OCI-LY1 (cell line): Measurements from ENCODE around the gene JMJD4.

ENCODE experiments used
- EZH2 ChIP-seq: fragments of 200-600 bp; sonication (generic), shearing (Covaris generic); IDR thresholded peaks from 2 replicates; pipeline ENCODE4 v1.8.0; 2017; ENCODE audit warnings: borderline replicate concordance, mixed run types, mild to moderate bottlenecking, antibody characterized with exemption, low read length, moderate library complexity, mixed read lengths
- TF ChIP-seq, protein P1 (sequence below): fragments of 200-600 bp; sonication (generic), shearing (Covaris generic); IDR thresholded peaks from 2 replicates; pipeline ENCODE4 v1.5.1; 2017; ENCODE audit warnings: mild to moderate bottlenecking, antibody characterized with exemption, low read length, moderate library complexity, mixed read lengths

DNA sequence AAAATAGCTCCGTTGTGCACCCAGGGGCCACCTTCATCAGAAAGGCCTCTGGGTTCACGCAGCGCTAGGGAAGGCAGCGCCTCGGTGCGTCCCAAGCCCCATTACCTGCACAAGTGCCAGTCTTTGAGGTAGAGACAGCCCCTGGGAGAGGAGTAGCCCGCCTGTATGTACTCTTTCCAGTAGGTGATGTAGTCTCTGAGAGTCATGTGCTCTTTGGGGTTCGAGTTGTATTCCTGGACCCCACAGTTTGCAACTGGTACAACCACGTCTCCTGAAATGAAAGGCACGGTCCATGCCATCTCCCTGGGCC, 601 bp downstream of the JMJD4 start:
- TF ChIP-seq, protein P1, sequence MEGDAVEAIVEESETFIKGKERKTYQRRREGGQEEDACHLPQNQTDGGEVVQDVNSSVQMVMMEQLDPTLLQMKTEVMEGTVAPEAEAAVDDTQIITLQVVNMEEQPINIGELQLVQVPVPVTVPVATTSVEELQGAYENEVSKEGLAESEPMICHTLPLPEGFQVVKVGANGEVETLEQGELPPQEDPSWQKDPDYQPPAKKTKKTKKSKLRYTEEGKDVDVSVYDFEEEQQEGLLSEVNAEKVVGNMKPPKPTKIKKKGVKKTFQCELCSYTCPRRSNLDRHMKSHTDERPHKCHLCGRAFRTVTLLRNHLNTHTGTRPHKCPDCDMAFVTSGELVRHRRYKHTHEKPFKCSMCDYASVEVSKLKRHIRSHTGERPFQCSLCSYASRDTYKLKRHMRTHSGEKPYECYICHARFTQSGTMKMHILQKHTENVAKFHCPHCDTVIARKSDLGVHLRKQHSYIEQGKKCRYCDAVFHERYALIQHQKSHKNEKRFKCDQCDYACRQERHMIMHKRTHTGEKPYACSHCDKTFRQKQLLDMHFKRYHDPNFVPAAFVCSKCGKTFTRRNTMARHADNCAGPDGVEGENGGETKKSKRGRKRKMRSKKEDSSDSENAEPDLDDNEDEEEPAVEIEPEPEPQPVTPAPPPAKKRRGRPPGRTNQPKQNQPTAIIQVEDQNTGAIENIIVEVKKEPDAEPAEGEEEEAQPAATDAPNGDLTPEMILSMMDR: no peak
- no peak for TF ChIP-seq EZH2
